GM21390 (cell line): ENCODE results near the gene UBA7.
"Not testable (repeated sequence)": the region's sequence is repeated elsewhere in the genome, so short reads cannot be mapped to it uniquely, and the experiment has no call there.

Source experiments
- ATAC-seq: cut with Tn5 transposase; IDR thresholded peaks from one replicate; pipeline ENCODE4 v1.9.1; 2021; ENCODE audit not compliant: unreplicated experiment

Gene UBA7

GRCh38 chr3:49813497-49814174 lies at the start of gene UBA7:
UBA7 (minus strand) TSS chr3:49813953; CDS start chr3:49813787, 166 bp downstream.
- ATAC-seq = peak; percentile 75

GRCh38 chr3:49859576-49860305 lies 46.0 kb upstream of the UBA7 start:
- no peak for ATAC-seq

GRCh38 chr3:49856181-49857005 lies 42.6 kb upstream of the UBA7 start, which contains the start of gene TRAIP:
TRAIP (minus strand) TSS chr3:49856564; CDS start chr3:49856453, 111 bp downstream.
- peak; percentile 95 for ATAC-seq

- no peak for ATAC-seq
Observed at GRCh38 chr3:49855662-49856061, 41.9 kb upstream of the UBA7 start.

- no peak for ATAC-seq
Observed at GRCh38 chr3:49845694-49846093, 31.9 kb upstream of the UBA7 start.

- ATAC-seq = no peak
Observed at GRCh38 chr3:49844464-49845183, 30.9 kb upstream of the UBA7 start.

GRCh38 chr3:49842843-49843517 lies 29.2 kb upstream of the UBA7 start:
- no peak for ATAC-seq

GRCh38 chr3:49841806-49842205 lies 28.1 kb upstream of the UBA7 start:
- ATAC-seq = no peak

- ATAC-seq = no peak
Observed at GRCh38 chr3:49841126-49841696, 27.5 kb upstream of the UBA7 start.

GRCh38 chr3:49840388-49840787 lies 26.6 kb upstream of the UBA7 start:
- no peak for ATAC-seq

GRCh38 chr3:49839193-49839809 lies 25.5 kb upstream of the UBA7 start:
- ATAC-seq = no peak

- no peak for ATAC-seq
Observed at GRCh38 chr3:49831341-49831740, 17.6 kb upstream of the UBA7 start.

GRCh38 chr3:49826016-49826415 lies 12.3 kb upstream of the UBA7 start:
- no peak for ATAC-seq

GRCh38 chr3:49823131-49823530 lies 9.4 kb upstream of the UBA7 start:
- ATAC-seq = not testable (repeated sequence)

GRCh38 chr3:49812916-49813496 lies 747 bp downstream of the UBA7 start:
- ATAC-seq = no peak

GRCh38 chr3:49807431-49808114 lies 6.2 kb downstream of the UBA7 start:
- no peak for ATAC-seq

- ATAC-seq = no peak
Observed at GRCh38 chr3:49806850-49807249, 6.9 kb downstream of the UBA7 start.

- no peak for ATAC-seq
Observed at GRCh38 chr3:49805897-49806701, 7.7 kb downstream of the UBA7 start.
